Omental fat pad (tissue), 4 donors: ENCODE measurements around the gene ZNHIT6. TPM values are rescaled to one million over a fixed set of nuclear protein-coding genes. Genes with fewer than 3 reads are reported as not detected.

Source experiments
- ATAC-seq: fragments of 150-250 bp; one replicate; pipeline ENCODE4 v1.9.1; 2016; ENCODE audit warnings: mild to moderate bottlenecking, moderate library complexity; ENCODE audit not compliant: low FRiP score
- DNase-seq: peaks from one replicate; pipeline ENCODE4 v3.0.0-alpha.2; 2019; ENCODE audit warnings: low spot score
- total RNA-seq, 4 donors: library from RNA; depleted of rRNA; stranded (reverse); fragments of >200 nt; gene quantifications; one replicate each; pipeline ENCODE4 v1.1.0, GENCODE V29; 2016
- TF ChIP-seq, protein P1 (sequence below), 3 donors: fragments of 450-650 bp; IDR thresholded peaks; one replicate each; pipeline ENCODE4 v1.5.1; 2016 to 2017; ENCODE audit warnings: antibody characterized with exemption in 3 of 3, mild to moderate bottlenecking in 3 of 3, moderate library complexity in 2 of 3

Gene ZNHIT6
- total RNA-seq, 4 donors from 2014 or later: 9.6 to 20.5 (median 15.4) TPM

DNA sequence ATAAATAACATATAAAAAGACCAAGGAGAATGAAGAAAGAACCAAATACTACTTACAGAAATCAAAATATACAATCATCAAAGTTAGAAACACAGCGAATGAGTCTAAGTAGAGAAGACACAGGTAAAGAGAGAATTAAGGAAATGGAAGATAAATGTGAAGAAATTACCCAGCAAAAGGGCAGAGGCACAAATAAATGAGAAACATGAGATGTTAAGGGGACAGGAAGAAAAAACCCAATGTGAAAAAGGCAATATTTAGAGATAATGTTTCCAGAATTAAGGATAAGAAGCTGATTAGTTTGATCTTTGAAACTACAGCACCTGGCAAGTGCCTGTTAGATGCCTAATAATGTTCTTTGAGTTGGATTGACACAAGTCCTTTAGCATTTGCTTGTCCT is 86.8 kb downstream of the ZNHIT6 start:
- DNase-seq (no peak), ATAC-seq (no peak)
- TF ChIP-seq, protein P1, sequence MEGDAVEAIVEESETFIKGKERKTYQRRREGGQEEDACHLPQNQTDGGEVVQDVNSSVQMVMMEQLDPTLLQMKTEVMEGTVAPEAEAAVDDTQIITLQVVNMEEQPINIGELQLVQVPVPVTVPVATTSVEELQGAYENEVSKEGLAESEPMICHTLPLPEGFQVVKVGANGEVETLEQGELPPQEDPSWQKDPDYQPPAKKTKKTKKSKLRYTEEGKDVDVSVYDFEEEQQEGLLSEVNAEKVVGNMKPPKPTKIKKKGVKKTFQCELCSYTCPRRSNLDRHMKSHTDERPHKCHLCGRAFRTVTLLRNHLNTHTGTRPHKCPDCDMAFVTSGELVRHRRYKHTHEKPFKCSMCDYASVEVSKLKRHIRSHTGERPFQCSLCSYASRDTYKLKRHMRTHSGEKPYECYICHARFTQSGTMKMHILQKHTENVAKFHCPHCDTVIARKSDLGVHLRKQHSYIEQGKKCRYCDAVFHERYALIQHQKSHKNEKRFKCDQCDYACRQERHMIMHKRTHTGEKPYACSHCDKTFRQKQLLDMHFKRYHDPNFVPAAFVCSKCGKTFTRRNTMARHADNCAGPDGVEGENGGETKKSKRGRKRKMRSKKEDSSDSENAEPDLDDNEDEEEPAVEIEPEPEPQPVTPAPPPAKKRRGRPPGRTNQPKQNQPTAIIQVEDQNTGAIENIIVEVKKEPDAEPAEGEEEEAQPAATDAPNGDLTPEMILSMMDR (IDR thresholded peaks at IDR 0.05): no peak

- no peak for ATAC-seq
- TF ChIP-seq, protein P1 (IDR thresholded peaks at IDR 0.05): no peak
- DNase-seq: no peak
Measured at GRCh38 chr1:85617633-85618100, 90.6 kb downstream of the ZNHIT6 start.

- ATAC-seq (no peak), DNase-seq (no peak)
- TF ChIP-seq, protein P1 (IDR thresholded peaks at IDR 0.05): no peak
Measured at GRCh38 chr1:85616736-85617135, 91.5 kb downstream of the ZNHIT6 start.

DNA sequence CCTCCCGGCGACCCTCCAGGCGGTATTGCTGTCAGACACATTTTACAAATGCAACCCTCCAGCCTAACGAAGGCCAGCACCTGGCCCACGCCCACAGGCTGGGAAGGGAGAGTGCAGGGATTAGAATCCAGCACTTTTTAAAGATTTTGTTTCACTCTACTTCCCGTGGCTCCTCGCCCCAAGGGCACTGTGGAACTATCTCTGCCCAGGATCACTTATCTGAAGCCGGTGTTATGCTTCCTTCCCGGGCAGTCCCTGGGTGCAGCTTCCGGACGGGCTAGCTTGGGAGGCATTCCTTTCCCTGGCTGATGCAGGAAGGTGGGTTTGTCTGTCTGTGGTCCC is 91.9 kb downstream of the ZNHIT6 start:
- ATAC-seq: no peak
- no peak for DNase-seq
- TF ChIP-seq, protein P1 (IDR thresholded peaks at IDR 0.05): no peak

DNA sequence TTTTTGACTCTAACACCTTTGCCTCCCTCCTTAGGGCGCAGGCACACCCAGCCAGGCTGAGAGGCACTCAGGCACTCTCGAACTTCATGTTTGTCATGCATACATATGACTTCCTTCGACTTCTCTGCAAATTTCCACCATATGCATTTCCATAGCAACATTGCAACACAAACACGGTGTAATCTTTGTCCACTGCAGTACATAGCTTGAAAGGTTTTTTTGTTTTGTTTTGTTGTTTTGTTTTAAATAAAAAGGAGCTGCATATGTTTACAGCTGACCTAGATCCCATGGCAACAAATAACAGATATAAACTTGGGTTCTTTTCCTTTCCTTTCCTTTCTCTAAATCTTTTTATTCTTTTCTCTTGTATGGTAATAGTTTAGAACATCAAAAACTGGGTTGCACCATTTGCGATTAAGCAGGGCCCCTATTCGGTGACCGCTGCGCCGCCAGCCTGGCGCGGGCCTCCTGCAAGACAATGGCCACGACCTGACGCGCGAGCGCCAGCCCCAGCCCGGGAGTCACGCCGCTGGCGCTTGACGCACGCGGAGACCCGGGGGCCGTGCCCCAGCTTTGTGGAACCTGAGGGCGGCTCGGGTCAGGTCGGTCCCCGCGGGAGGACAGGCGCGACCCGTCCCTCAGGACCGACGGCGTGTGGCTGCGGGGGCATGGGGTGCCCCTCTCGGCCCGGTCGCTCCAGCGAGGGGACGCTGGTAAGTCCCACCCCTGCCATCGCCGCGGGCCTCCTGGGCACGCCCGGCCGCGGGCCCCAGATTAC is 92.5 kb downstream of the ZNHIT6 start:
- TF ChIP-seq, protein P1 (IDR thresholded peaks at IDR 0.05): no peak
- ATAC-seq (no peak), DNase-seq (no peak)

DNA sequence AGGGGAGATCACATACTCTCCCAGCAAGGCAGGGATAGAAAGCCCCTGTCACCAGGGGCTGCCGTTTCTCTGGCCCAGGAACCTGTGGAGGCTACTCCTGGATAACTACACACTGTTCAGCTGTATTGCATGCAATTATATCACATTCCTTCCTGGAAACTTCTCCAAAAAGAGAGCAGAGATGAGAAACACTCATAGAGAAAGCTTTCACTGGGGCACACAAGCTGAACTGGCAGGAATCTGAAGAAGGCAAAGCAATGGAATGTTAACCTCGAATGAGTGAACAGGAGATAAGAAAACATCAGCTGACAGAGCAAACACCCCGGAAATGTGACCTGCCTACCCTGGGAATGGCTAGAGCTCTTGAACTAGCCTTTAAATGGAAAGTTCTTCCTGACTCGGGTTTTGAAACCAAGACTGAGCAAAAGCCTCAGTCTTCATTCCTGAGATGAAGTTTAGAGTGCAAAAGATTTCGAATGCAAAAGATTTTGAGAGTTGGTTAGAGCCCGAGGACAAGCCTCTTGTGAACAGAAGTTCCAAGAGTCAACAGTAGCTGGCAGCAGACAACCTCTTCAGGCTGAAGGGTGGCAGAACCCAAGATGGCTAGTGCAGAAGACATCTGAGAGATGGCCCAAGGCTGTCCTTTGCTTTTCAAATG is 95.4 kb downstream of the ZNHIT6 start:
- no peak for DNase-seq
- TF ChIP-seq, protein P1 (IDR thresholded peaks at IDR 0.05): no peak
- peak; percentile 42 for ATAC-seq

- ATAC-seq (peak; percentile 68), DNase-seq (no peak)
- TF ChIP-seq, protein P1 (IDR thresholded peaks at IDR 0.05): no peak
Measured at GRCh38 chr1:85611856-85612255, 96.4 kb downstream of the ZNHIT6 start.
